ENCODE results near the gene C11orf65.

The C11orf65 gene

GRCh38 chr11:108370990-108371389 is 96.3 kb downstream of the C11orf65 start:
- no peak for DNase-seq (ENCODE audit: low read depth in 1 of 2, low spot score in 1 of 2)

- no peak for DNase-seq (ENCODE audit: low read depth in 1 of 2, low spot score in 1 of 2)
These were observed 97.0 kb downstream of the C11orf65 start for GRCh38 chr11:108370315-108370714.

DNA sequence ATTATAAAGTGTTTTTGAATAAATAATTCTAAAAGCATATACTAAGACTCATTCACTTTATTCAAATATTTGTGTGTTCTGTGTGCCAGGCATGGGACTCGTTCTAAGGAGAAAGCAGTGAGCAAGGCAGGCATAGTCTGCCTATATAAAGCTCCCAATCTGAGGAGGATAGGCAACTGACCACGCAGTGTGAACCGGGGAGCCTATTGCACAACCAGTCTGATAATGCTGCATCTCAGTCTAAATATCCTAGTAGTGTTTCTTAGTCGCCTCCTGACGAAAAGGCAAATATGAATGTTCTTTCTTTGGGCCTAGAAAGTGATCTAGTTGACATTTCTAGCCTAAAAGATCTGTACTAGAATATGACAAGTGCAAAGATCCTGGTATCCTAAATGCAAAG is 98.3 kb downstream of the C11orf65 start:
- DNase-seq (ENCODE audit: low read depth in 1 of 2, low spot score in 1 of 2): no peak

GRCh38 chr11:108368134-108368533 is 99.2 kb downstream of the C11orf65 start:
- no peak for DNase-seq (ENCODE audit: low read depth in 1 of 2, low spot score in 1 of 2)

- no peak for DNase-seq (ENCODE audit: low read depth in 1 of 2, low spot score in 1 of 2)
These were observed 103.2 kb downstream of the C11orf65 start for GRCh38 chr11:108364159-108364558.

DNA sequence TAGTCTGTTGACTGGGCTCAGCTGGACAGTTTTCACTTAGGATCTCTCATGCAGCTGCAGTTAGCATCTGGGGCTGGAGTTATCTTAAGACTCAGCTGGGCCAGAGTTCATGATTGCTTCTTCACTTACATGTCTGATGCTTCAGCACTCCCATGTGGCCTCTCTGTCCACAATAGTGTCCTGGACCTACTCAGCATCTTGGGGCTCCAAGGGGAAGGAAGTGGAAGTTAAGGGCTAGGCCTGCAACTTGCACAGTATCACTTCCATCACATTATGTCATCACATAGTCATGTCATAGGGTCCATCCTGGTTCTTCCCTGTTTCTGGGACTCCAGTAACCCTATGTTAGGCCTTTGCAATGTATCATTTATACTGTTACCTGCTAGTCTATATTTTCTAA is 115.9 kb downstream of the C11orf65 start:
- DNase-seq (ENCODE audit: low read depth in 1 of 2, low spot score in 1 of 2): no peak

DNA sequence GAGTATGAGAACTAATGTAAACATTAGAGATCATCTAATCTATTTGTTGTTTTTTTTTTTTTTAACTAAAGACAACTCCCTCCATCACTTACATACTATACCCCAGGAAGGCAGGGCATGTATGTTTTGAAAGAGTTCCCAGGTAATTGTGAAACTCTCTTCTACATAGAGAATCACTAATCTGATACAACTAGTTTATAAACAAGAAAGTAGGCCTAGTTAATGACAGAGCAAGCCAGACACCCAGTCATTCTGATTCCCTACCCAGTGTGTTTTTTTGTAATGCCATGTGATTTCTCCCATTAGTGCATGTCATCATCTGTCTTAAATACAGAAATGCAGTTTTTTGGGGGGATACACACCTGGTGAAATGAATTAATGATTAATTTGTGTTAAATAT is 120.9 kb downstream of the C11orf65 start:
- no peak for DNase-seq (ENCODE audit: low read depth in 1 of 2, low spot score in 1 of 2)

- DNase-seq (ENCODE audit: low read depth in 1 of 2, low spot score in 1 of 2): no peak
These were observed 121.6 kb downstream of the C11orf65 start for GRCh38 chr11:108345767-108346166.

DNA sequence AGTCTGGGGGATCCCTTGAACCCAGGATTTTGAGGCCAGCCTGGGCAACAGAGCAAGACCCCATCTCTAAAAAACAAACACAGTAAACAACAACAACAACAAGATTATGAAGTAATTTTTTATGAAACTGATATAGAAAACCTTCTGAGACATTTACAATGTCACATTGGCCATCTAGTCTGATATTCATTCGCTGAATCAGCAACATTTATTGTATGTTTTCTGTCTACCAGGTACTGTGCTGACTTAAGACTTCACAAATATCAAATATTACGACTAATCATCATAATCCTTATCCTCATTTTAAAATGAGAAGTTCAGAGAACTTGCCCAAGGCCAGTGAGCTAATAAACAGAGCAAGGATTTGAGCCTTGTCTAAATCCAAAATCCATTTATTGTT is 123.6 kb downstream of the C11orf65 start:
- no peak for DNase-seq (ENCODE audit: low read depth in 1 of 2, low spot score in 1 of 2)

DNA sequence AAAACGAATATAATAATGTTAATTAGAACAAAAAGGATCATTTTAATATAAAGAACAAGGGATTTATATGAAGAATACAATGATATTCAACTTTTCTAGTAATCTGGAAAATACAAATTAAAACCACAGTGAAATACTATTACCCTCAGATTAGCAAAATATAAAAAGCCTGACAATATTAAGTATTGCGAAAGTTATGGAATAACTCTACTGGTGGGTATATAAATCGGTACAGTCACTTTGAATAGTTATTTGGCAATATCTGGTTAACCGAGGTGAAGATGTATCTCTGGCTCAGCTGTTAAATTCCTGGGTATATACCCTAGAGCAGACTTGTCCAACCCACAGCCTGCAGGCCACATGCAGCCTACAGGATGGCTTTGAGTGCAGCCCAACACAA is 125.7 kb downstream of the C11orf65 start:
- no peak for DNase-seq (ENCODE audit: low read depth in 1 of 2, low spot score in 1 of 2)

GRCh38 chr11:108340973-108341372 is 126.4 kb downstream of the C11orf65 start:
- DNase-seq (ENCODE audit: low read depth in 1 of 2, low spot score in 1 of 2): no peak

- no peak for DNase-seq (ENCODE audit: low read depth in 1 of 2, low spot score in 1 of 2)
These were observed 128.6 kb downstream of the C11orf65 start for GRCh38 chr11:108338750-108339149.

DNA sequence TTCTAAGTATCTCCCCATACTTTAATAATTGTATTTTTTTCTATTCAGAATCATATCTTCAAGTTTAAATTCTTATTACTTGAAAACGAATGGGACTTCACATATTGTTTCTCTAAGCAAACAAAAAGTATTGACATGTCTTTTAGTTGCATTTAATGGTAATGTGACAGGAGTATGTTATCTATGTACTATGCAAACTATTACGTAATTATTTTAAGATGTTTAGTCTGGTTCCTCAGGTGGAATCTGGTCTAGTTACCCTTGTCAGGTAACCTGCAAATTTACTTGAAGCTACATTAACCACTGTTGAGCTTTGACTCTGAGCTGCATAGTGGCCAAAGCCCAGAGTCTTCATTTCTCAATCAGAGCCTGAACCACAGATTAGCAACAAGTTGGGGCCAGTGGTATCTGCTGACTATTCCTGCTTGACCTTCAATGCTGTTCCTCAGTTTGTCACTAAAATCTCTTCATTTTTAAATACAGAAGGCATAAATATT is 133.9 kb downstream of the C11orf65 start:
- no peak for DNase-seq (ENCODE audit: low read depth in 1 of 2, low spot score in 1 of 2)

Measured in stimulated activated CD4-positive, alpha-beta T cell treated with anti-CD3 and anti-CD28 coated beads, Interleukin-15, amount 100 ng/mL, for 1 hour (primary cell).